ENCODE data around the gene SND1.

DNA sequence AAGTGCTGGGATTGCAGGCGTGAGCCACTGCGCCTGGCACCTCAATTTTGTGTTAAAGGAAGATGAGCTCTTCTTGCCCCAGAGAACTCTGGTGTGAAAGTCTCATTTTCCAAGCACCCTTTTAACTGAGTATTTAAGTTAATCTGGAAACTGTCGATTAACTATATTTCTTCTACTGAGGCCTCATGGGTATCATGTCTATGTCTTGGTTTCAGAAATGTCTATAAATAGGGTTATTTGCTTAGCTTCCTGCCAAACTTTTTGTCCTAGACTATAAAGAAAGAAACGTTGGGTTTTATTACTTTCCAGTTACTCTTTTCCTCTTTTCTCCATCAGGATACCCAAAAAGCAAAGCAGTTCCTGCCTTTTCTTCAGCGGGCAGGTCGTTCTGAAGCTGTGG is 276.9 kb downstream of the SND1 start:
- TF ChIP-seq CTCF (IDR thresholded peaks at IDR 0.05; ENCODE audit: low read length), result no peak
- no peak for TF ChIP-seq EZH2 (optimal IDR thresholded peaks at IDR 0.05; ENCODE audit: low read depth, low read length)
- TF ChIP-seq EZH2phosphoT487 (IDR thresholded peaks at IDR 0.05; ENCODE audit: low read length), result no peak

Measured in MM.1S (cell line).